NCI-H510A (cell line): Measurements from ENCODE around the gene MAML1.
"Not testable (repeated sequence)": the region's sequence is repeated elsewhere in the genome, so short reads cannot be mapped to it uniquely, and the experiment has no call there.

Source experiments
- DNase-seq: peaks from one replicate; lab custom pipeline; 2025; lab: John Stamatoyannopoulos, UW

The MAML1 gene

GRCh38 chr5:179734536-179735164 lies 2.0 kb downstream of the MAML1 start:
- DNase-seq, result no peak

- DNase-seq, result no peak
Measured at GRCh38 chr5:179738742-179739141, 6.1 kb downstream of the MAML1 start.

- not testable (repeated sequence) for DNase-seq
Measured at GRCh38 chr5:179744106-179744505, 11.5 kb downstream of the MAML1 start.

- DNase-seq, result no peak
Measured at GRCh38 chr5:179746872-179747271, 14.2 kb downstream of the MAML1 start.

GRCh38 chr5:179747811-179748210 lies 15.2 kb downstream of the MAML1 start:
- DNase-seq, result no peak

GRCh38 chr5:179749857-179750508 lies 17.4 kb downstream of the MAML1 start:
- no peak for DNase-seq

GRCh38 chr5:179753971-179754370 lies 21.3 kb downstream of the MAML1 start:
- DNase-seq, result no peak

- DNase-seq, result no peak
Measured at GRCh38 chr5:179755022-179755421, 22.4 kb downstream of the MAML1 start.

GRCh38 chr5:179758955-179759354 lies 26.3 kb downstream of the MAML1 start:
- no peak for DNase-seq

- DNase-seq, result peak; percentile 26
Measured at GRCh38 chr5:179759581-179760551, 27.2 kb downstream of the MAML1 start.

GRCh38 chr5:179762079-179762780 lies 29.6 kb downstream of the MAML1 start:
- peak; percentile 27 for DNase-seq

GRCh38 chr5:179762781-179763176 lies 30.2 kb downstream of the MAML1 start:
- no peak for DNase-seq

GRCh38 chr5:179763215-179763945 lies 30.8 kb downstream of the MAML1 start:
- no peak for DNase-seq

GRCh38 chr5:179764056-179764455 lies 31.4 kb downstream of the MAML1 start:
- no peak for DNase-seq

GRCh38 chr5:179765400-179765799 lies 32.8 kb downstream of the MAML1 start:
- no peak for DNase-seq

GRCh38 chr5:179766021-179766725 lies 33.6 kb downstream of the MAML1 start:
- no peak for DNase-seq

- no peak for DNase-seq
Measured at GRCh38 chr5:179766726-179767455, 34.3 kb downstream of the MAML1 start.

- DNase-seq, result no peak
Measured at GRCh38 chr5:179767496-179768100, 35.0 kb downstream of the MAML1 start.

- DNase-seq, result no peak
Measured at GRCh38 chr5:179768326-179769085, 35.9 kb downstream of the MAML1 start.
